ENCODE results near the gene NR2F1. TPM values are rescaled to one million over a fixed set of nuclear protein-coding genes. Genes with fewer than 3 reads are reported as not detected.

Gene NR2F1
- polyA plus RNA-seq, 3 donors, result 10.0 to 52.2 (median 47.7) TPM

DNA sequence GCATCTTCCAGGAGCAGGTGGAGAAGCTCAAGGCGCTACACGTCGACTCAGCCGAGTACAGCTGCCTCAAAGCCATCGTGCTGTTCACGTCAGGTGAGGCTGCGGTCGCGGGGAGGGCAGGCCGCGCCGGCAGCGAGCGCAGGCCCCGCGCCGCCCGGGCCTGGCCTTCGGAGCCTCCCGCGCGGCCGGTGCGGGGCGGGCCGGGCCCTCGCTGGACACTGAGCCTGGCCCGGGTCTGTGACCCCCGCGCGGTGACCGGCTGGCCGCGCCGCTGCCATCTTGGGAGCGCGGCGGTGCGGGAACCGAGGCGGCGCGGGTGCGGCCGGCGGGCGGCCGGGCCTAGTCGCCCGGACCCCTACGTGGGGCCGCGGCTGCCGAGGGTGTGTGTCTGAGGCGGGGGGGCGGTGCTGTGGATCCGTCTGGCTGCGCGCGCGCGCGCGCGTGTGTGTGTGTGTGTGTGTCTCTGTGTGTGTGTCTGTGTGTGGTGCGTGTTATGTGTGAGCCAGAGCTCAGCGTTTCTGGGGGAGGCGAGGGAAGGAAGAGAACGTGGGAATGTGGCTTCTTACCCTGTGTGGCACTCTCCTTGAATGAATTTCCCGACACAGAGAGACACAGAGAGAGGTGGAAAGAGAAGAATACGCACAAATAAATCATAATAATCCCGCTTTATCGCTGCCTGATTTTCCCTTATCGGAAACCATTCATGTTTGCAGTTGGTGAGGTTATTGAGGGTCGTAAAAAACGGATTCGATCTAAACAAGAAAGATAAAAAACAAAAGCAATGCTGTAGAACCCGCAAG lies 5.5 kb downstream of the NR2F1 start:
- no peak overlapping the region for H3K27ac ChIP-seq (ENCODE audit: low read depth, low read length)
- 23 to 30% (median 25%) methylated on average over 58 to 78 of the region's 78 CpGs for WGBS, 3 donors

- H3K27ac ChIP-seq (ENCODE audit: low read depth, low read length), result no peak overlapping the region
- 51 to 86% (median 60%) methylated on average over 6 of the region's 6 CpGs for WGBS, 3 donors
These were observed 6.3 kb downstream of the NR2F1 start for GRCh38 chr5:93589152-93589828.

DNA sequence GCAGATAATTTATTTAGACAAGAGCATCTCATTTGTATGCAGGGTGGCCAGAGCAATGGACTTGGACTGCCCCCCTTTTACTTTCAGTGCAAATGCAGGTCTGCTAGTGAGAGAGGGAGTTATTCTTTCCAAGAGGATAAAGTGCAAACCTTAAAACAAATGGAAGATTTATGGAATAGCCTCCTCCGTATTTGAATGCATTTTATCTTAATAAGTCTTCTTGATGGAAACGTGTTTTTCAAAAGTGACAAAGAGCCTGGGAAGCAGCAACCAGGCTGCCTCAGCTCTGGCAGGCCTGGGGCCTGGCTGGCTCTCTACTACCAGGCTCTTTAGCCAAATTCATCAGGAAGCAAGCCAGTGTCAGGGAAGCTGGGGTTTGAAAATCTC lies 6.8 kb downstream of the NR2F1 start:
- no peak overlapping the region for H3K27ac ChIP-seq (ENCODE audit: low read depth, low read length)
- WGBS, 3 donors, result 39 to 72% (median 45%) methylated on average over 2 of the region's 2 CpGs

GRCh38 chr5:93590493-93590892 lies 7.5 kb downstream of the NR2F1 start:
- no peak overlapping the region for H3K27ac ChIP-seq (ENCODE audit: low read depth, low read length)
- 40 to 65% (median 49%) methylated on average over 3 of the region's 3 CpGs for WGBS, 3 donors

- H3K27ac ChIP-seq (ENCODE audit: low read depth, low read length), result no peak overlapping the region
- WGBS, 3 donors, result 71 to 85% (median 76%) methylated on average over 4 of the region's 4 CpGs
These were observed 8.4 kb downstream of the NR2F1 start for GRCh38 chr5:93591323-93591945.

GRCh38 chr5:93592883-93593282 lies 9.9 kb downstream of the NR2F1 start:
- H3K27ac ChIP-seq (ENCODE audit: low read depth, low read length), result no peak overlapping the region
- WGBS, 3 donors, result 64 to 73% (median 72%) methylated on average over 5 of the region's 5 CpGs

DNA sequence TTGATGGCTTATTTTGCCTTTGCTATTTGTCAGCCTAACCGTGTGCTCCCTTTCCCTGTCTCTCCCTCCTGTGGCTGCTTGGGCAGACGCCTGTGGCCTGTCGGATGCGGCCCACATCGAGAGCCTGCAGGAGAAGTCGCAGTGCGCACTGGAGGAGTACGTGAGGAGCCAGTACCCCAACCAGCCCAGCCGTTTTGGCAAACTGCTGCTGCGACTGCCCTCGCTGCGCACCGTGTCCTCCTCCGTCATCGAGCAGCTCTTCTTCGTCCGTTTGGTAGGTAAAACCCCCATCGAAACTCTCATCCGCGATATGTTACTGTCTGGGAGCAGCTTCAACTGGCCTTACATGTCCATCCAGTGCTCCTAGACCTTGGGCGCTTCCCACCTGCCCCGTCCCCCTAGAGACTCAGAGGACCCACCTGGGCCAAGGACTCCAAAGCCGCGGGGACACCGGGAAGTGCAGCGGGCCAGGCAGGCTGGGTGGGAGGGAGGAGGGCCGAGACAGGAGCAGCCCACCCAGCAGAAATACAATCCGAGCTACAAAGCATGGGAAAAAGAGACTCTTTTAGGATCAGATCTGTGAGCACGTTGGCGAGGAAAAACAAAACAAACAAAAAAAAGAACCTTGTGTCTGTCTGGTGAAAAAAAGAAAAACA lies 10.6 kb downstream of the NR2F1 start:
- no peak overlapping the region for H3K27ac ChIP-seq (ENCODE audit: low read depth, low read length)
- WGBS, 3 donors, result 50 to 59% (median 58%) methylated on average over 30 of the region's 30 CpGs

- 37 to 49% (median 41%) methylated on average over 37 of the region's 37 CpGs for WGBS, 3 donors
- no peak overlapping the region for H3K27ac ChIP-seq (ENCODE audit: low read depth, low read length)
These were observed 11.8 kb downstream of the NR2F1 start for GRCh38 chr5:93594591-93595419.

DNA sequence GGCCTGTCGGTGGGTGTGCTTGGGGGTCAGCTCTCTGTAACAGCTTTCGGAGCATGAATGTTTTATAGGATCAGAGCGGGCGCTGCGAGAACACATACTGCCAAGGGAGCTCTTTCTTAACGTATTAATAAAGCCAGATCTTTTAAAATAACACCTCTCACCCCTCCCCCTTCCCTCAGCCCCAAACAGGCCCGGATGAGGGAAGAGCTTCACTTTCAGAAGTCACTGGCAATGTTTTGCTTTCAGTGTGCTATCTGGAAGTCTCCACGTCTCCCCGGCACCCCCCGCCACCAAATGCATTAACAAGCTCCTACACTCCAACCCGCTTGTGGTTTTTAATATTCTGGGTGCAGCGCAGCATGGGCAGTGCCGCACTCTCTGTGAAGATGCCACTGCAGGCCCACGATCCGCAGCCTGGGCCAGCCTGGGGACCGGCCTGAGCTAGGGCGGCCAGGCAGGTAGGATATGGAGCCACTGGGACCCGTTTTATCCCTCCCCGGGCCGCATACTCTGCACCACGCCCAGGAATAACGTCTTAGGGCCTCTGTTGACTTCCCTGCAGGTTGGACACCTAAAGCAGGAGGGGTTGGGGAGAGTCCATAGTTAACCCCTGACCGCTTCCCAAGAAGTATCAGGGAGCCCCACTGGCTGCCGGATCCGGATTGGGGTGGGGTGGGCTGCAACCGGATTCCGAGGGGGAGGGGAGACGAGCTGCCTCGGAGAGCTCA lies 12.6 kb downstream of the NR2F1 start:
- H3K27ac ChIP-seq (ENCODE audit: low read depth, low read length), result no peak overlapping the region
- 48 to 68% (median 49%) methylated on average over 29 of the region's 29 CpGs for WGBS, 3 donors

GRCh38 chr5:93596310-93596675 lies 13.3 kb downstream of the NR2F1 start:
- H3K27ac ChIP-seq (ENCODE audit: low read depth, low read length), result no peak overlapping the region
- 38 to 54% (median 40%) methylated on average over 13 to 14 of the region's 14 CpGs for WGBS, 3 donors

DNA sequence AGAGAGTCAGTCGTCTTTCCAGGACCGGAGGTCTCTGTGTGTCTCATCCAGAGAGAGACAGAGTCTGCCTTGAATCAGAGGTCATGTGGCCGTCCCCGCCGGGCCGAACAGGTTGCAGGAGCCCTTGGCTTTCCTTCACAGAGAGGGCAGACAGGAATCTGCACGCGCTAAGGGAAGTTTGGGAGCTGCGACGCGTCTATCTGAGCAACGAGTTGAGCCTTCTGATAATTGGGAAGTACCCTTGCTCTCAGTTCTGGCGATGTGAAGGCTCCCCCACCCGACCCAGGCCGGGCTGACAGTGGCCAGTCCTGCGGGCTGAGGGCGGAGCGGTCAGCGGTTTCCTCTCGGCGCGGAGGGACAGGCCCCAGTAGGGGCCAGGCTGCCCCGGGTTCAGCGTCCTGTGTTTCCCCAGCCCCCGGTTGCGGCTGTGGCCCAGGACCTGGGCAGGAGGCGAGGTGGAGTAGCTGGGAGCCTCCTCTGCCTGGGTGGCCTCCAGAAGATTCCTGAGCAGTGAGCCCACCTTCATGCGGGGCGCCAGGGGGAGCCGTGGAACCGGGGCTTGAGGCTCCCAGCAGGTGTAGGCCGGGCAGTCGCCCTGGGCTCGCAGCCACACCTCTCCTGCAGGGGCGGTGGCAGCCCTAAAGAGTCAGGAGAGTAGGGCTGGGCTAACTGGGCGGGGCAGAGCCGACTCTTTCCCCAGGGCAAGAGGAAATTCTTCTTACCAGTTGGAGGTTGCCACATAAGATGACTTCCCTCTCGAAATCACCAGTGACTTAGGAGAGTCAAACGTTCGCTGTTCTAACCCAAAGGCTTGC lies 13.9 kb downstream of the NR2F1 start:
- H3K27ac ChIP-seq (ENCODE audit: low read depth, low read length), result no peak overlapping the region

DNA sequence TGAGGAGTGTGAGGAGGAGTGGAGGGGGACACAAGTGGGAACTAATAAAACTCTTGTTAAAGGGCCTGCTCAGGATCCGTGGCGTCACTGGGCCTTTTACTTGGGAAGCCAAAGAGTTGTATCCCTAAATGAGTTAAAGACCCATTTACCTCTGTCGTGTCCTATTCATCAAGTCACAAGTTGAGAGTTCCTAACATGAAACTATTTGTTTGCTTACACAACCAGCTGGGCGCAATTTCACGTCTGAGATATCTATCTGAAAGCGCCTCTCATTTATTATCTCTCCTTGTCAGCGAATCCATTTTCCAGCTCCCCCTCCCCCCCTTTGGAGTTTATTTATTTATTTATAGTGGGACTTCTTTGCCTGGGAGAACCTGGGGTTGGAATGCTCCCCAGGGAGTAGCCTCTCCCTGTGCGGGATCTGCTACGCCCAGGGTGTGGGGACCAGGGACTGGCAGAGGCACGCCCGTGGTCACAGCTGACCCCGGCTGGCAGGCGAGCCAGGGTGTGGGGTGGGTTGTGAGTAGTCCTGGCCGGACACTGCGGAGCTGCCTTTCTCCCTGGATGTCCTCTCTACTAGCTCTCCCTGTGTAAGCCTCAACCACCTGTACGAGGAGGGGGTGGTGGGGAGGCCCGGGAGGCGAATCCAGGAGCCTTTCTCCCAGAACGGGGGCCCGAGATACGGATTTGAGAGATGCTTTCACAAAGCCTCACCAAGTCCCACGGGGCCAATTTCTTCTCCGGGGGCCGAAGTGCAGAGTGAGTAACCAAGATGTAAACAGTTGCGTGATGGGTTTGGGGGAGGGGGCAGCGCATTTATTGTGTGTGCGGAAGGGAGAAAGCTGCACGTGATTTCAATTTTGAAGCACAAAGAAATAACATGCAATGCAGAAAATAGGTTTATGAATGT lies 15.3 kb downstream of the NR2F1 start:
- 29 to 45% (median 43%) methylated on average over 28 of the region's 28 CpGs for WGBS, 3 donors
- no peak overlapping the region for H3K27ac ChIP-seq (ENCODE audit: low read depth, low read length)

More for the DNA sequence above, 13.9 kb downstream of the NR2F1 start:
- 42 to 45% (median 44%) methylated on average over 40 of the region's 40 CpGs for WGBS, 3 donors

- 25 to 36% (median 34%) methylated on average over 5 of the region's 5 CpGs for WGBS, 3 donors
- H3K27ac ChIP-seq (ENCODE audit: low read depth, low read length), result no peak overlapping the region
These were observed 16.0 kb downstream of the NR2F1 start for GRCh38 chr5:93599001-93599379.

DNA sequence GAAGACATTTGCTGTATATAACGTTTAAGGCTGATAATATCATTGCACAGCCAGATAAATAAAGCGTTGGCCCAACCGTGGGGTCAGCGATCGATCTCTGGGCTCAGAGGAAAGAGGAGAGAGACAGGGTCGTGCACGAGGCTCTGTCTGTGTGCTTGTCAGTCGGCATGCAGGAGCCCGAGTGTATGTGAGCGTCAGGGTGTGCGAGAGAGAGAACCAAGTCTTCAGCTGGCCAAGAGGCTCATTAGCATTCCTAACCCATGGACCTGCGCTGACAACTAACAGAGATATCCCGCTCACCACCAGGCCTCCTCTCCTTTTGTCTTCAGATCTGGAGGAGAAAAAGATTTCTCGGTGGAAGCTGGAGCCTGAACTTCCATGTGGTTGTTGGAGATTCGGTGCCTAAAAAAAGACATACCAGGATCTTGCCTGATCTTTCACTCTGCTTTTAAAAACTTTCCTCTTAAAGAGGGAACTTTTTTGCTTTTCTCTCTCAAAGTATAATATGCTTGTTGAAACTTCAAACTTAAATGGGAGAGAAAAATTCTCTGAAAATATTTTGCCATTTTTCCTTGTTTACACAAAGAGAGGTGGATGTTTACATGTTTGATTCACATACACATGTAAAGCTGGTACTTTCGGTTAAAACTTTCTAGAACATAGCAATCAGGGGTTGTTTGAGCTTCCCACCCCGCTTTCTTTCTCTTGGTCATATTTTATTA lies 16.5 kb downstream of the NR2F1 start:
- WGBS, 3 donors, result 25 to 30% (median 28%) methylated on average over 17 of the region's 17 CpGs

DNA sequence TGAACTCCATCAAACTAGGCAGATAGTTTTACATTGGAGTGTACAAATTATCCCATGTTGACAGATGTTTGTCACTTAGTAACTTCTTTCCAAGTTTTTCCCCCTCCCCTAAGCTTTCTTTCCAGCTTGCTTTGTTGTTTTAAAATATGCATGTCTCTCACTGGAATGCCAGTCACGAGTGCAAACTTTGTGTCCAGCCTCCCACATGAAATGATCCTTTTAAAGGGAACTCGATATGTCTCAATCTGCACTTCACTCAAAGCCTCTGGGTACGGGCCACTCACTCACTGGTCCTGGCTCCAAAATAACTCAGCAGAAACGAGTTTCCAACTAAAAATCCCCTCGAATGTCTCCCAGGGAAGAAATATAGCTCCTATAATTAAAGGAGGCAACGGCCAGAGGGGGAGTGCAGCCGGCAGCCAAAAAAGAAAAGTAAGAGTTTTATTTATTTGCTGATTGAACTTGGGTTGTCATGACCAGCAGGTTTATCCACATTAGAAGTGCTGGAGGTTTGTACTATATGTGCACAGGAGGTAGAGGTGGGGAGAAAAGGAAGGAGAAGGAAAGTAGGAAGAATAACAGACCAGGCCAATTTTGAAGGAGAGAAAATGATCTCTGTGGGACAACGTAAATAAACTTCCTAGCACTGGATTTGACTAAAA lies 17.5 kb downstream of the NR2F1 start:
- WGBS, 3 donors, result 18 to 29% (median 20%) methylated on average over 8 of the region's 8 CpGs
- no peak overlapping the region for H3K27ac ChIP-seq (ENCODE audit: low read depth, low read length)

More for the DNA sequence above, 16.5 kb downstream of the NR2F1 start:
- H3K27ac ChIP-seq (ENCODE audit: low read depth, low read length), result no peak overlapping the region
